ENCODE measurements around the gene SLC4A3.

GRCh38 chr2:219626540-219626939, 890 bp upstream of the SLC4A3 start:
- TF ChIP-seq TARDBP (IDR thresholded peaks at IDR 0.05), result no peak
- no peak for TF ChIP-seq SP1 (IDR thresholded peaks at IDR 0.05)
- TF ChIP-seq BHLHE40 (IDR thresholded peaks at IDR 0.05; ENCODE audit: borderline replicate concordance), result no peak
- TF ChIP-seq NFRKB (IDR thresholded peaks at IDR 0.05), result no peak
- no peak for TF ChIP-seq SUZ12 (IDR thresholded peaks at IDR 0.05)
- TF ChIP-seq FOXM1 (IDR thresholded peaks at IDR 0.05; ENCODE audit: borderline replicate concordance), result no peak
- TF ChIP-seq FOXA1 (IDR thresholded peaks at IDR 0.05), result no peak
- no peak for TF ChIP-seq ARNT (IDR thresholded peaks at IDR 0.05)
- no peak for TF ChIP-seq PKNOX1 (IDR thresholded peaks at IDR 0.05)
- no peak for TF ChIP-seq L3MBTL2 (conservative IDR thresholded peaks at IDR 0.05)

Data from HEK293T (cell line).